Esophagus (tissue), 2 donors: ENCODE data around the gene MICAL3. TPM values are rescaled to one million over a fixed set of nuclear protein-coding genes. Genes with fewer than 3 reads are reported as not detected.
A peak's percentile ranks its signal among the peaks of the same experiment; 100 is the strongest.

ENCODE experiments used
- H3K27ac ChIP-seq, 2 donors: one replicate each; pipeline ENCODE4 v1.5.1; 2013; ENCODE audit warnings: low read depth in 2 of 2, mild to moderate bottlenecking in 2 of 2, inconsistent platforms in 1 of 2, low read length in 1 of 2, moderate library complexity in 1 of 2
- H3K27me3 ChIP-seq, 2 donors: one replicate each; pipeline ENCODE4 v1.6.1; 2013; ENCODE audit warnings: low read length in 2 of 2, control low read depth in 1 of 2, mild to moderate bottlenecking in 1 of 2; ENCODE audit not compliant: insufficient read depth in 2 of 2, control insufficient read depth in 1 of 2
- H3K36me3 ChIP-seq, 2 donors: one replicate each; pipeline ENCODE4 v1.6.1; 2013; ENCODE audit warnings: low read length in 1 of 2; ENCODE audit not compliant: control insufficient read depth in 2 of 2, insufficient read depth in 2 of 2
- H3K4me1 ChIP-seq, 2 donors: one replicate each; pipeline ENCODE4 v1.6.1; 2013; ENCODE audit warnings: low read length in 1 of 2; ENCODE audit not compliant: control insufficient read depth in 2 of 2, insufficient read depth in 2 of 2
- H3K4me3 ChIP-seq, 2 donors: one replicate each; pipeline ENCODE4 v1.5.1; 2013; ENCODE audit warnings: low read length in 2 of 2, mild to moderate bottlenecking in 2 of 2, low read depth in 1 of 2, moderate library complexity in 1 of 2
- H3K9me3 ChIP-seq, 2 donors: one replicate each; pipeline ENCODE4 v1.6.1; 2013; ENCODE audit warnings: mild to moderate bottlenecking in 2 of 2, low read depth in 1 of 2, low read length in 1 of 2, moderate library complexity in 1 of 2; ENCODE audit not compliant: control insufficient read depth in 2 of 2, insufficient read depth in 1 of 2
- whole genome bisulfite sequencing, 2 donors: extraction: QIAGEN DNeasy Blood & Tissue Kit; methylation state at CpG; one replicate each; pipeline ENCODE4 v1.1.7; 2013; 5-methylcytosine and 5-hydroxymethylcytosine counted together
- polyA plus RNA-seq, 2 donors: library from polyadenylated mRNA; stranded (reverse); fragments of 200-250 nt; gene quantifications; one replicate each; pipeline ENCODE4 v1.2.3, GENCODE V29; 2013
- donor health status: healthy with polysubstance abuse.
- donor health status: Bipolar disorder and iron deficiency.

Gene MICAL3
- polyA plus RNA-seq, 2 donors, result 6.2 to 13.3 TPM

DNA sequence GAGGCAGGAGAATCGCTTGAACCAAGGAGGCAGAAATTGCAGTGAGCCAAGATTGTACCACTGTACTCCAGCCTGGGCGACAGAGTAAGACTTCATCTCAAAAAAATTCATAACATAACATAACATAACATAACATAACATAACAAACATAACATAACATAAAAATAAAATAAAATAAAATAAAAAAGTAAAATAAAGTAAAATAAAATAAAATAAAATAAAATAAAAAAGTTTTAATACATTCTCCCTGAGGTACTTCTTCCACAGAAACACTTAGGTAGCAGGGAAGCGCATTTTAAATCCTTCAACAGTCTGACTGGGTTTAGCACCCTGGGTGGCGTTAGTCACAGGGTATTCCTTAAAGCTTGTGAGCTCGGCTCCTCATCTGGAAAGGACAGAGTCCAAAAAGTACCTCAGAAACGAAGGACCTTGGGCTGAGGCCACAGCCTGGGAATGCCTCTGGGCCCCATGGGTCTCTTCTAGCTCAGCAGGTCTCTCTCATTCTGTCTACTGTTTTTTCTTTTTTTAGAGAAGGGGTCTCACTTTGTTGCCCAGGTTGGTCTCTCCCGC, 41.7 kb downstream of the MICAL3 start:
- Histone ChIP-seq H3K36me3 (no peaks in the 10 kb centered on the region), H3K4me1 (peaks cover 3 to 11% of the 10 kb centered on the region in 2 donors), H3K27me3 (no peaks in the 10 kb centered on the region), H3K4me3 (no peak overlapping the region), H3K27ac (no peak overlapping the region), H3K9me3 (no peaks in the 10 kb centered on the region)
- WGBS, 2 donors, result 68 to 82% methylated on average over 7 of the region's 7 CpGs

DNA sequence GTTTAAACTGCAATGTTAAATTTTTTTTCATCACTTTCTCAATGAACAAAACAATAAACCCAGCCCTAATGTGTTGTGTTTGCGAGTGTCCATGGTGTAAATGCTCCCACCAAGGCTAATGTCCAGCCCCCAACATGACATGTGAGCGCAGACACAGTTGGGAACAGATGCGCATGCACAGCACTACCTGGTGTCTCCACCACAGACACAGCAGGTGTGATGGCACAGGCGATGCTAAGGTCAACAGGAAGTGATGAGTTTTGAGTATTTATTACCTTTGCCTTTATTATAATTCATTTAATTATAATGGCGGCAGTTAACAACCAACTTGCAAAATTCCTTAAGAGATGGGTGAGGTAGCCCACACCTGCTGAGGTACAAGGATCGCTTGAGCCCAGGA, 42.9 kb downstream of the MICAL3 start:
- Histone ChIP-seq H3K36me3 (no peaks in the 10 kb centered on the region), H3K27me3 (no peaks in the 10 kb centered on the region), H3K4me1 (peaks cover 3 to 11% of the 10 kb centered on the region in 2 donors), H3K9me3 (no peaks in the 10 kb centered on the region), H3K27ac (no peak overlapping the region), H3K4me3 (no peak overlapping the region)
- WGBS, 2 donors, result 76 to 86% methylated on average over 6 of the region's 6 CpGs

DNA sequence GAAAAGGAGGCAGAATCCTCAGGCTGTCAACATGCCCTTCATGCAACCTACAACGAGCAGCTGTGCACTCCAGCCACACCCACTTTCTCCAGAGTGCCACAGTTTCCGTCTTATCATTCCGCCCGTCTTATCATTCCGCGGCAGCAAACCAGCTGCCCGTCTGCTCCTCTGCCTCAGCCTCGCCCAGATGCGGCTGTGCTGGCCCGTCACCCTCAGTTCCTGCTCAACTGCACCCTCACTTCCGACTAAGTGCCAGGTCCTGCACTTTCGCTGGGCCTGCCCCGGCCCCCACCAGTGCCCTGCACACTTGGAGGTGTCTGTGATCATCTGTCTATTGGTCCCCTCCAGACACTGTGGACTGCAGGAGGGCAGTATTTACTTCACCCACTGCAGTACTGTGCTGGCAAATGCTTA, 43.7 kb downstream of the MICAL3 start:
- H3K36me3 ChIP-seq, result no peaks in the 10 kb centered on the region
- H3K27ac ChIP-seq, result peak overlapping the region in 1 of 2 donors; percentile 15
- H3K9me3 ChIP-seq, result no peaks in the 10 kb centered on the region
- H3K27me3 ChIP-seq, result no peaks in the 10 kb centered on the region
- H3K4me1 ChIP-seq, result peaks cover 3 to 11% of the 10 kb centered on the region in 2 donors
- H3K4me3 ChIP-seq, result no peak overlapping the region
- WGBS, 2 donors, result 9 to 12% methylated on average over 13 of the region's 13 CpGs

DNA sequence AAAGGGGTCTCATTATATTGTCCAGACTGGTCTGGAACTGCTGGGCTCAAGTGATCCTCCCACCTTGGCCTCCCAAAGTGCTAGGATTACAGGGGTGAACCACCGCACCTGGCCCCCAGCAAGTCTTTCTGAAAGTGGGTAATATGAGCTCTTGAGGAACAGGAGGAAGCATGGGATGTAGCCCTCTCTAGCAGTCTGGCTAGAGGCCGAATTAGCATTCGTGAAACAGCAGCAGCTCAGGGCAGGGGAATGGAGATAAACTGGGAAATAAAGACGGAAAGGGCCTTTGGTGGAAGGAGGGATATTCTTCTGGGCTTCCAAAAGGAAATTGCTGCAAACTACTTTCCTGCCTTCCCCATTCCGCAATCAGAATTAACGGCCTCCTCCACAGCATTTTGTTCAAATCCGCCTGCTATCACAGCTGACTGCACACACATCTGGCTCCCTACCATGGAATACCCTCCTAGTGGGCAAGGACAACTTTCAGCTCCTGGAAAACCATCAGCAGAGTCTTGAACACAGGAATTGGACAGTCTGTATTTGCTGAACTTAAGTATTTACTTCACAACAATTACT, 44.3 kb downstream of the MICAL3 start:
- Histone ChIP-seq H3K27me3 (no peaks in the 10 kb centered on the region), H3K36me3 (no peaks in the 10 kb centered on the region), H3K4me1 (peaks cover 3 to 11% of the 10 kb centered on the region in 2 donors), H3K4me3 (no peak overlapping the region), H3K27ac (peak overlapping the region; percentile 19 to 67), H3K9me3 (no peaks in the 10 kb centered on the region)
- WGBS, 2 donors, result 45 to 63% methylated on average over 7 of the region's 7 CpGs

DNA sequence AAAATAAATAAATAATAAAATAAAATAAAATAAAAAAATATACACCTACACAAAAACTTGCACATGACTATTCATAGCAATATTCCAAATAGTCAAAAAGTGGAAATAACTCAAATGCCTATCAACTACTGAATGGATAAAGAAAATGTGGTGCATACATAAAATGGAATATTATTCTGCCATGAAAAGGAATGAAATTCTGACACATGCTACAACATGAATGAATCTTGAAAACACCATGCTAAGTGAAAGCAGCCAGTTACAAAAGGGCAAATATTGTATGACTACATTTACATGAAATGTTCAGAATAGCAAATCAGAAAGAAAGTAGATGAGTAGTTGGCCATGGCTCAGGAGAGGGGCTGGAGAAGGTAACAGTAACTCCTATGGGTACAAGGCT, 46.3 kb downstream of the MICAL3 start:
- no peak overlapping the region for H3K27ac ChIP-seq
- peaks cover 0 to 5% of the 10 kb centered on the region in 2 donors for H3K36me3 ChIP-seq
- no peaks in the 10 kb centered on the region for H3K9me3 ChIP-seq
- no peak overlapping the region for H3K4me3 ChIP-seq
- H3K27me3 ChIP-seq, result no peaks in the 10 kb centered on the region
- peaks cover 5 to 16% of the 10 kb centered on the region in 2 donors for H3K4me1 ChIP-seq

DNA sequence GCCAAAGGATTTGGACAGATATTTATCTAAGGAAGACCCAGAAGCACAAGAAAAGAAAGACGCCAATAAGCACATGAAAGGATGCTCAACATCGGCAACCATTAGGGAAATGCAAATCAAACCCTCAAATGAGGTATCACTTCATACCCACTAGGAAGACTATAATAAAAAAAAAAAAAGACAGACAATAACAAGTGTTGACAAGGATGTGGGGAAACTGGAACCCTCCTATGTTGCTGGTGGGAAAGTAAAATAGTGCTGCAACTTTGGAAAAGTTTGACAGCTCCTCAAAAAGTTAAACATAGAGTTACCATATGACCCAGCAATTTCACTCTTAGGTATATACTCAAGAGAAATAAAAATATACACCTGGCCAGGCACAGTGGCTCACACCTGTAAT, 47.0 kb downstream of the MICAL3 start:
- H3K9me3 ChIP-seq, result no peaks in the 10 kb centered on the region
- H3K27me3 ChIP-seq, result no peaks in the 10 kb centered on the region
- H3K4me1 ChIP-seq, result peaks cover 5 to 22% of the 10 kb centered on the region in 2 donors
- no peak overlapping the region for H3K27ac ChIP-seq
- 94 to 97% methylated on average over 2 of the region's 2 CpGs for WGBS, 2 donors
- H3K4me3 ChIP-seq, result no peak overlapping the region
- peaks cover 0 to 7% of the 10 kb centered on the region in 2 donors for H3K36me3 ChIP-seq

DNA sequence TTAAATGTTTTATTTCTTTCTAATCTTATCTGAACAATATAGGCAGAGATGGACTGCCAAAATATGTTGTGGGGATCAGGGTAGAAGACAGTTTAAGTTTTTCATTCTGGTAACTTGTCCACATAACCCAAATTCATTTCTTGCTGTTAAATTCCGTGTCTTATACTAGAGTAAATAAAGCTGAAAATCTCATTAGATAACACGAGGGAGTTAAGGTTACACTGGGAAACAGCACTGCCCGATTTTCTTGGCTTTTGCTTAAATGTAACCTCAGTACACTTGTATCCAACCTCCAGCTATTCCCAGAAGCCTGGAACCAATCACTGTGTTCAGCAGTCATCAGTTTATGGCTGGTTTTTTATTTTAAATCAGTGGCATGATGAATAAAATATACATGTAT, 48.2 kb downstream of the MICAL3 start:
- Histone ChIP-seq H3K27ac (no peak overlapping the region), H3K36me3 (peaks cover 0 to 8% of the 10 kb centered on the region in 2 donors), H3K9me3 (no peaks in the 10 kb centered on the region), H3K27me3 (no peaks in the 10 kb centered on the region), H3K4me3 (no peak overlapping the region), H3K4me1 (peaks cover 5 to 22% of the 10 kb centered on the region in 2 donors)
- WGBS, 2 donors, result 38 to 53% methylated on average over 3 of the region's 3 CpGs

DNA sequence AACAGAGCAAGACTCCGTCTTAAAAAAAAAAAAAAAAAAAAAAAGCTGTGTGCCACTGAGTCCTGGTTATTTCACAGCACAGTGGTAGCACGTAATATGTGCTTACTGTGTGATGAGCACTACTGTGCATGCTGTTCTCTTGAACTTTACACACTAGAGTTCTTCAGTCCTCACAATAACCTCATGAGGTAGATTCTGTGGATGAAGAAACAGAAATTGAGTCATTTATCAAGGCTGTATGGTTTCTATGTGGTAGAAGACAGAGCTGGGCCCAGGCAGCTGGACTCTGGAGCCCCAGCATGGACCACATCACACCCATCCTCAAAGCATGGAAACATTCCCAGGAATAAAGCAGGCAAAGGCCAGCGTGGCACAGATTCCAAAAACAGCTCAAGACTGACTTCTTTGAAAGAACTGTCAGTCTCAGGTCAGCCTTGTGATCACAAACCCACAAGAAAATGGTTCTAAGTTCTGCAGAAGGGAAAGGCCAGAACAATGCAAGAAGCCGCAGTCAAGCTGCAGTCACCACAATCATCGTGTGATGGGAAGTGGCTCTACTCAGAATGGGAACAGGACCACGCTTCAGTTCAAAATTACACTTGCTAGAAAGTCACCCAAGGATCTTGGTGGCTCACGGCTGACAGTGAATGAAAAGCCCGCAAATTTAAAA, 49.5 kb downstream of the MICAL3 start:
- Histone ChIP-seq H3K27me3 (no peaks in the 10 kb centered on the region), H3K36me3 (peaks cover 0 to 9% of the 10 kb centered on the region in 2 donors), H3K4me1 (peaks cover 2 to 14% of the 10 kb centered on the region in 2 donors), H3K9me3 (no peaks in the 10 kb centered on the region), H3K4me3 (no peak overlapping the region), H3K27ac (no peak overlapping the region)
- 82 to 83% methylated on average over 8 of the region's 8 CpGs for WGBS, 2 donors

DNA sequence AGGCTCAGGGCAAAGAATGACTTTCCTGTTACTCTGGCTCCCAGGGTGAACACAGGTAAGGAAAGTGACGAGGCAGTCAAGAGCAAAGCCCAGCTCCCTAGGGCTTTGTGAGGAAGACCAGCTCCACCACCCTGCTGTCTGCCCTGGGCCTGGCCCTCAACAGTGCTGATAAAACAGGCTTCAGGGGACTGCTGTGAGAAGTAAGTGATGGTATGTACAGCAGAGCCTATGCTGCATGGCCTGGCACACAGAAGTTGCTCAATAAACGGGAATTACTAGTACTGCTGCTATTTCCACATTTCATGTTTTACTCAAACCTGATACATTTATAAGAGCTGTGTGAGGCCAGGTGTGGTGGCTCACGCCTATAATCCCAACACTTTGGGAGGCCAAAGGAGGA, 50.3 kb downstream of the MICAL3 start:
- WGBS, 2 donors, result 59 to 62% methylated on average over 3 of the region's 3 CpGs
- H3K9me3 ChIP-seq, result no peaks in the 10 kb centered on the region
- H3K4me1 ChIP-seq, result peaks cover 2 to 16% of the 10 kb centered on the region in 2 donors
- H3K36me3 ChIP-seq, result peaks cover 0 to 12% of the 10 kb centered on the region in 2 donors
- no peaks in the 10 kb centered on the region for H3K27me3 ChIP-seq
- no peak overlapping the region for H3K4me3 ChIP-seq
- H3K27ac ChIP-seq, result peak overlapping the region in 1 of 2 donors; percentile 5
